Keratinocyte (primary cell): ENCODE results near the gene P4HB.

Experiments
- CTCF ChIP-seq, 3 experiments: IDR thresholded peaks in 1 of 3; conservative IDR thresholded peaks in 1 of 3; optimal IDR thresholded peaks in 1 of 3; 2 replicates in 2 of 3; 3 replicates in 1 of 3; pipeline versions ENCODE3 to v1.5.1; 2011; ENCODE audit warnings: low read length in 3 of 3, mild to moderate bottlenecking in 3 of 3, moderate library complexity in 2 of 3, control low read depth in 1 of 3, inconsistent platforms in 1 of 3; ENCODE audit not compliant: insufficient read depth in 2 of 3; ENCODE audit errors: extremely low read depth in 1 of 3
- EZH2 ChIP-seq: IDR thresholded peaks from one replicate; pipeline ENCODE4 v1.6.1; 2012; ENCODE audit warnings: inconsistent platforms, mild to moderate bottlenecking, low read length, moderate library complexity

DNA sequence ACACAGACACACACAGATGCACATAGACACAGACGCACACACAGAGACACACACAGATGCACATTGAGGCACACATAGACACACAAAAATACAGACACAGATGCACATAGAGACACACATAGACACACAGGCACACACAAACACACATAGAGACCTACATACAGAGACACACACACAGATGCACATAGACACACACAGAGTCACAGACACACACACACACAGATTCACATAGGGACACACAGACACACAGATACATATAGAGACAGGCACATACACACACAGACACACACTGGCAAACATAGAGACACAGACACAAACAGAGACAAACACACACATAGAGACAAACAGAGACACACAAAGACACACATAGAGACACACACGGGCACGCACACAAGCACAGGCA is 66.3 kb downstream of the P4HB start:
- TF ChIP-seq CTCF (optimal IDR thresholded peaks at IDR 0.05 in 1 of 3, IDR thresholded peaks at IDR 0.05 in 1 of 3, conservative IDR thresholded peaks at IDR 0.05 in 1 of 3; ENCODE audit: extremely low read depth in 1 of 3, insufficient read depth in 2 of 3, low read length in 3 of 3) (no peak), EZH2 (no peak)
